PFSK-1 (cell line): ENCODE measurements around the gene EMC8.

Experiments
- FOXP2 ChIP-seq: optimal IDR thresholded peaks from 2 replicates; pipeline ENCODE3; 2011; ENCODE audit warnings: borderline replicate concordance, control low read depth, inconsistent platforms; ENCODE audit not compliant: insufficient read depth; ENCODE audit errors: extremely low read length, extremely low read depth
- POLR2AphosphoS5 ChIP-seq: IDR thresholded peaks from 2 replicates; pipeline ENCODE4 v1.6.1; 2012; ENCODE audit warnings: low read depth, mild to moderate bottlenecking, control low read depth, low read length, moderate library complexity
- SIN3A ChIP-seq: IDR thresholded peaks from 2 replicates; pipeline ENCODE4 v1.6.1; 2012; ENCODE audit warnings: mild to moderate bottlenecking, low read length, moderate library complexity, borderline replicate concordance; ENCODE audit not compliant: insufficient read depth
- TAF1 ChIP-seq: IDR thresholded peaks from 2 replicates; pipeline ENCODE4 v1.6.1; 2012; ENCODE audit warnings: low read length, control low read depth, borderline replicate concordance; ENCODE audit not compliant: insufficient read depth
- TF ChIP-seq, protein P1 (sequence below), 2 experiments: IDR thresholded peaks; 2 replicates each; pipeline versions ENCODE4 v1.6.1 to v1.8.0; 2011 to 2012; ENCODE audit warnings: low read depth in 2 of 2, low read length in 2 of 2, control low read depth in 1 of 2, inconsistent platforms in 1 of 2, mild to moderate bottlenecking in 1 of 2, moderate library complexity in 1 of 2; ENCODE audit not compliant: insufficient read depth in 1 of 2

Gene EMC8

GRCh38 chr16:85824161-85825135 is 25.1 kb upstream of the EMC8 start:
- TF ChIP-seq TAF1, result no peak
- TF ChIP-seq SIN3A, result no peak
- TF ChIP-seq POLR2AphosphoS5, result no peak
- TF ChIP-seq, protein P1, sequence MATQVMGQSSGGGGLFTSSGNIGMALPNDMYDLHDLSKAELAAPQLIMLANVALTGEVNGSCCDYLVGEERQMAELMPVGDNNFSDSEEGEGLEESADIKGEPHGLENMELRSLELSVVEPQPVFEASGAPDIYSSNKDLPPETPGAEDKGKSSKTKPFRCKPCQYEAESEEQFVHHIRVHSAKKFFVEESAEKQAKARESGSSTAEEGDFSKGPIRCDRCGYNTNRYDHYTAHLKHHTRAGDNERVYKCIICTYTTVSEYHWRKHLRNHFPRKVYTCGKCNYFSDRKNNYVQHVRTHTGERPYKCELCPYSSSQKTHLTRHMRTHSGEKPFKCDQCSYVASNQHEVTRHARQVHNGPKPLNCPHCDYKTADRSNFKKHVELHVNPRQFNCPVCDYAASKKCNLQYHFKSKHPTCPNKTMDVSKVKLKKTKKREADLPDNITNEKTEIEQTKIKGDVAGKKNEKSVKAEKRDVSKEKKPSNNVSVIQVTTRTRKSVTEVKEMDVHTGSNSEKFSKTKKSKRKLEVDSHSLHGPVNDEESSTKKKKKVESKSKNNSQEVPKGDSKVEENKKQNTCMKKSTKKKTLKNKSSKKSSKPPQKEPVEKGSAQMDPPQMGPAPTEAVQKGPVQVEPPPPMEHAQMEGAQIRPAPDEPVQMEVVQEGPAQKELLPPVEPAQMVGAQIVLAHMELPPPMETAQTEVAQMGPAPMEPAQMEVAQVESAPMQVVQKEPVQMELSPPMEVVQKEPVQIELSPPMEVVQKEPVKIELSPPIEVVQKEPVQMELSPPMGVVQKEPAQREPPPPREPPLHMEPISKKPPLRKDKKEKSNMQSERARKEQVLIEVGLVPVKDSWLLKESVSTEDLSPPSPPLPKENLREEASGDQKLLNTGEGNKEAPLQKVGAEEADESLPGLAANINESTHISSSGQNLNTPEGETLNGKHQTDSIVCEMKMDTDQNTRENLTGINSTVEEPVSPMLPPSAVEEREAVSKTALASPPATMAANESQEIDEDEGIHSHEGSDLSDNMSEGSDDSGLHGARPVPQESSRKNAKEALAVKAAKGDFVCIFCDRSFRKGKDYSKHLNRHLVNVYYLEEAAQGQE (IDR thresholded peaks at IDR 0.05; ENCODE audit: insufficient read depth in 1 of 2, low read depth in 2 of 2, low read length in 2 of 2), result no peak
- TF ChIP-seq FOXP2, result no peak

DNA sequence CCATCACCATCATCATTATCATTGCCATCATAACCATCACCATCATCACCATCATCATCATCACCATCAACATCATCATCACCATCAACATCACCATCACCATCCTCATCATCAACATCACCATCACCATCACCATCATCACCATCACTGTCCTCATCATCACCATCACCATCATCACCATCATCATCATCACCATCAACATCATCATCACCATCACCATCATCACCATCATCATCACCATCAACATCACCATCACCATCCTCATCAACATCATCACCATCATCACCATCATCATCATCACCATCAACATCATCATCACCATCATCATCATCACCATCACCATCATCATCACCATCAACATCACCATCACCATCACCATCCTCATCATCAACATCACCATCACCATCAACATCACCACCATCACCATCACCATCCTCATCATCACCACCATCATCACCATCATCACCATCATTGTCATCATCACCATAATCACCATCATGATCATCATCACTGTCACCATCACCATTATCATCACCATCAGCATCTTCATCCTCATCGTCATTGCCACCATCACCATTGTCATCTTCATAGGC is 24.1 kb upstream of the EMC8 start:
- TF ChIP-seq POLR2AphosphoS5 (no peak), TAF1 (no peak), FOXP2 (no peak), SIN3A (no peak)
- TF ChIP-seq, protein P1 (IDR thresholded peaks at IDR 0.05; ENCODE audit: insufficient read depth in 1 of 2, low read depth in 2 of 2, low read length in 2 of 2), result no peak

- no peak for TF ChIP-seq TAF1
- TF ChIP-seq FOXP2, result no peak
- TF ChIP-seq, protein P1 (IDR thresholded peaks at IDR 0.05; ENCODE audit: insufficient read depth in 1 of 2, low read depth in 2 of 2, low read length in 2 of 2), result no peak
- TF ChIP-seq POLR2AphosphoS5, result no peak
- no peak for TF ChIP-seq SIN3A
Measured at GRCh38 chr16:85822145-85822544, 22.8 kb upstream of the EMC8 start.

DNA sequence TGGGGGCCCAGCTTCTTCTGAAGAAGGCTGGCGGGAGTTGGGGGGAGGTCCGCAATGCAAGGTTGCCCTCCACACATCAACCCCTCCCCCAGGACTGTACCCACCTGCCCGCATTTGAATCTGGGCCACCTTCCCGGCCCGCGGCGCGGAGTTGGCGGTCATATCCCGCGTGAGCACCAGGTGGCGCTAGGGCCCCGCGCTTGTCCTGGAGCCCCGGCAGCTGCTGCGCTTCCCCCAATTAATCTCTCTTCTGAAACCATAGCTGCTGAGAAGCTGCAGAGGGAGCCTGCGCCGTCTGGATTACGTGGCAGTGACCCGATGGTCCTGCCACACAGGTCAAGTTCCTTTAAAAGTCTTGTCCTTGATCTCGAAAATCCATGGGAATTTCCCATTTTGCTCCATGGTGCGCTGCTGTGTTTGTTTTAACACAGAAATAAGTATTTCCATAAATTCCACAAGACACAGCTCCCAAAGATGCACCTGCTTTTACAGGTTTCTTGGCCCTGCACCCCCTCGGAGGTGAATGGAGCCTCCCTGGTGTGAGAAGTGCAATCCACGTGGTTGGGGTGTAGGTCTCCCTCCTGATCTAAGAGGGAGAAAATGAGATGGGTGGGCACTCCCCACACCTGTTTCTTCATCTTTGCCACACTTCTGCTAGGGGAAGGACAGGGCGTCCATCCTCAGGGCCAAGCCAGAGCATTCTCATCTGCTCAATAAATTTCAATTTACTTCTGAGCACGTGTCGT is 22.2 kb upstream of the EMC8 start:
- TF ChIP-seq TAF1, result no peak
- TF ChIP-seq, protein P1 (IDR thresholded peaks at IDR 0.05; ENCODE audit: insufficient read depth in 1 of 2, low read depth in 2 of 2, low read length in 2 of 2), result no peak
- peak; percentile 44 for TF ChIP-seq FOXP2
- TF ChIP-seq SIN3A, result no peak
- no peak for TF ChIP-seq POLR2AphosphoS5
